Heart left ventricle (tissue), 13 donors: ENCODE measurements around the gene MSLN.

Experiments
- CTCF ChIP-seq, 12 donors: fragments of 200-600 bp; sonication (generic) in 4 of 12; IDR thresholded peaks; one replicate each; pipeline versions ENCODE4 v1.5.0 to v1.8.0; 2018 to 2022; ENCODE audit warnings: antibody characterized with exemption in 12 of 12, mild to moderate bottlenecking in 5 of 12
- POLR2A ChIP-seq, 2 donors: fragments of 450-650 bp; IDR thresholded peaks; one replicate each; pipeline ENCODE4 v1.6.1; 2017; ENCODE audit warnings: antibody characterized with exemption in 2 of 2, mild to moderate bottlenecking in 2 of 2, moderate library complexity in 2 of 2
- donor health status: ischemic (EF 13 %, LVEDD 7.1; RV severe dilation, severe dysfunction).
- donor health status: DM: no; HTN: yes; CAD: no.
- donor health status: DM: no; HTN: no; CAD: no.
- donor health status: ischemic (EF 25% LVEDD 6.9; RV normal size, moderate dysfunction).
- donor health status: ischemic (EF 25% LVEDD 5.7; RV mildly dilated, moderate dysfunction).
- donor health status: ischemic (EF 35%, LVEDD 5.7; RV mildly dilated, moderate dysfunction).
- donor health status: nonischemic (EF 11% LVEDD 7.7; RV severe dilation, severe dysfunction).
- donor health status: DM: yes; HTN: yes; CAD: no.
- donor health status: PGD.
- donor health status: ischemic (EF 29% LVEDD 5.4; RV normal size, mild dysfunction).
- donor health status: nonischemic (EF 23%, LVEDD 6.1; RV moderate dilation, normal function).

- TF ChIP-seq POLR2A (IDR thresholded peaks at IDR 0.05) (no peak), CTCF (IDR thresholded peaks at IDR 0.05) (no peak)
Observed at GRCh38 chr16:727291-727977, 33.1 kb upstream of the MSLN start.
